Measurements from ENCODE around the gene TRAPPC3.

TRAPPC3 gene

GRCh38 chr1:36177589-36178431, 28.5 kb upstream of the TRAPPC3 start:
- Histone ChIP-seq H4K20me1 (ENCODE audit: insufficient read depth) (no peaks in the 10 kb centered on the region), H3K9ac (no peak overlapping the region), H3K4me2 (no peak overlapping the region), H3K27me3 (ENCODE audit: insufficient read depth, low read depth) (no peaks in the 10 kb centered on the region), H2AFZ (ENCODE audit: low read depth) (no peak overlapping the region), H3K4me3 (IDR thresholded peaks at IDR 0.05; ENCODE audit: insufficient read depth, low read depth, low read length) (no peak overlapping the region), H3K4me1 (ENCODE audit: low read depth, poor library complexity, severe bottlenecking) (peaks cover 19% of the 10 kb centered on the region), H3K79me2 (ENCODE audit: insufficient read depth, low read depth) (no peaks in the 10 kb centered on the region; the same call in 1 of the 2 replicates), H3K36me3 (ENCODE audit: insufficient read depth) (no peaks in the 10 kb centered on the region), H3K27ac (no peak overlapping the region)
- TF ChIP-seq CTCF (conservative IDR thresholded peaks at IDR 0.05; ENCODE audit: low read depth, low read length): no peak

GRCh38 chr1:36176106-36176949, 27.0 kb upstream of the TRAPPC3 start:
- no peak for TF ChIP-seq CTCF (conservative IDR thresholded peaks at IDR 0.05; ENCODE audit: low read depth, low read length)
- Histone ChIP-seq H3K27ac (no peak overlapping the region), H3K36me3 (ENCODE audit: insufficient read depth) (no peaks in the 10 kb centered on the region; the same call in 1 of the 2 replicates), H3K4me3 (IDR thresholded peaks at IDR 0.05; ENCODE audit: insufficient read depth, low read depth, low read length) (no peak overlapping the region), H3K9ac (no peak overlapping the region), H3K4me1 (ENCODE audit: low read depth, poor library complexity, severe bottlenecking) (peaks cover 19% of the 10 kb centered on the region), H3K79me2 (ENCODE audit: insufficient read depth, low read depth) (no peaks in the 10 kb centered on the region; the same call in 1 of the 2 replicates), H3K27me3 (ENCODE audit: insufficient read depth, low read depth) (no peaks in the 10 kb centered on the region), H2AFZ (ENCODE audit: low read depth) (no peak overlapping the region), H3K4me2 (no peak overlapping the region), H4K20me1 (ENCODE audit: insufficient read depth) (no peaks in the 10 kb centered on the region)

GRCh38 chr1:36175137-36176095, 26.1 kb upstream of the TRAPPC3 start:
- no peak for TF ChIP-seq CTCF (conservative IDR thresholded peaks at IDR 0.05; ENCODE audit: low read depth, low read length)
- Histone ChIP-seq H3K9ac (no peak overlapping the region), H3K4me1 (ENCODE audit: low read depth, poor library complexity, severe bottlenecking) (peaks cover 19% of the 10 kb centered on the region), H2AFZ (ENCODE audit: low read depth) (no peak overlapping the region), H3K79me2 (ENCODE audit: insufficient read depth, low read depth) (peaks cover 1% of the 10 kb centered on the region; the same call in 1 of the 2 replicates), H3K27ac (peak overlapping the region; percentile 52), H3K27me3 (ENCODE audit: insufficient read depth, low read depth) (no peaks in the 10 kb centered on the region), H3K36me3 (ENCODE audit: insufficient read depth) (no peaks in the 10 kb centered on the region; the same call in 1 of the 2 replicates), H3K4me3 (IDR thresholded peaks at IDR 0.05; ENCODE audit: insufficient read depth, low read depth, low read length) (no peak overlapping the region), H4K20me1 (ENCODE audit: insufficient read depth) (no peaks in the 10 kb centered on the region), H3K4me2 (peak overlapping the region; percentile 36; the same call in 1 of the 2 replicates)

- no peaks in the 10 kb centered on the region for H4K20me1 ChIP-seq (ENCODE audit: insufficient read depth)
These were observed 25.4 kb upstream of the TRAPPC3 start for GRCh38 chr1:36174713-36175112.

More at GRCh38 chr1:36174713-36175112, 25.4 kb upstream of the TRAPPC3 start:
- Histone ChIP-seq H3K79me2 (ENCODE audit: insufficient read depth, low read depth) (peaks cover 3% of the 10 kb centered on the region; the same call in 1 of the 2 replicates), H3K4me2 (peak overlapping the region; percentile 36; the same call in 1 of the 2 replicates), H3K36me3 (ENCODE audit: insufficient read depth) (no peaks in the 10 kb centered on the region; the same call in 1 of the 2 replicates), H3K27ac (peak overlapping the region; percentile 52), H3K27me3 (ENCODE audit: insufficient read depth, low read depth) (no peaks in the 10 kb centered on the region), H3K4me3 (IDR thresholded peaks at IDR 0.05; ENCODE audit: insufficient read depth, low read depth, low read length) (no peak overlapping the region), H3K9ac (no peak overlapping the region), H2AFZ (ENCODE audit: low read depth) (no peak overlapping the region), H3K4me1 (ENCODE audit: low read depth, poor library complexity, severe bottlenecking) (peaks cover 19% of the 10 kb centered on the region)
- no peak for TF ChIP-seq CTCF (conservative IDR thresholded peaks at IDR 0.05; ENCODE audit: low read depth, low read length)

Data from KMS-11 (cell line).